MM.1S (cell line): ENCODE data around the gene SEC22A.

Source experiments
- CTCF ChIP-seq: fragments of 300-600 bp; sonication (generic); IDR thresholded peaks from 2 replicates; pipeline ENCODE4 v1.5.1; 2016; ENCODE audit warnings: antibody characterized with exemption, low read length, mixed read lengths
- EZH2phosphoT487 ChIP-seq: fragments of 300-600 bp; sonication (generic); IDR thresholded peaks from 2 replicates; pipeline ENCODE4 v1.6.1; 2018; ENCODE audit warnings: antibody characterized with exemption, low read length

- TF ChIP-seq EZH2phosphoT487 = no peak
- no peak for TF ChIP-seq CTCF
Observed at GRCh38 chr3:123302961-123303360, 101.2 kb downstream of the SEC22A start.
